ENCODE measurements around the gene PRND.

Gene PRND, protein sequence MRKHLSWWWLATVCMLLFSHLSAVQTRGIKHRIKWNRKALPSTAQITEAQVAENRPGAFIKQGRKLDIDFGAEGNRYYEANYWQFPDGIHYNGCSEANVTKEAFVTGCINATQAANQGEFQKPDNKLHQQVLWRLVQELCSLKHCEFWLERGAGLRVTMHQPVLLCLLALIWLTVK

DNA sequence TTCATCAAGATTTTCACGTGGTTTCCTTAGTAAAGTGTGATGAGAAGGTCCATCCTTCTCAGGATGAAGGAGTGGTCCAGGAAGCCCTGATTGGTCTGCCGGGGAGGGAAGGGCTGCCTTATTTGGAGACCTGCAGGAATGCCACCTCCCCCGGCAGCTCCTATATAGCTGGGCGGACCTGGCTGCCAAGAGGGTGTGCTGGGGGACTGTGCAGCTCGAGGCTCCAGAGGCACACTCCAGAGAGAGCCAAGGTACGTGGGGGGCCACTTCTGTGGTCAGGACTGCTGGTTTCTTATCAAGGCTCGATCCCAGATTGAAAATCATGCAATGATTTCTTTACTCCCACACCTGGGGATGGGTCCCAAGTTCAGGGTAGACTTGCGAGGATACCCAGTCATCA lies at the start of gene PRND:
PRND (plus strand) TSS at position 191 of the 400 bp plus-strand sequence. CDS start 2,643 bp downstream, outside the sequence.
- DNase-seq (ENCODE audit: low read depth, low spot score): no peak
- ChIA-PET POLR2A (no interaction called here), CTCF (interaction anchor here (0.8 to 20.4 kb wide), 5 partner anchors 16 to 114 kb away, joined by 3 to 459 read pairs (median 3); no protein-coding TSS in a partner anchor)
- H3K4me3 ChIP-seq (ENCODE audit: low read depth, low read length): no peak within 1 kb of the TSS
- no peak for TF ChIP-seq CTCF (IDR thresholded peaks at IDR 0.05; ENCODE audit: insufficient read depth, low read length, missing control alignments)

DNA sequence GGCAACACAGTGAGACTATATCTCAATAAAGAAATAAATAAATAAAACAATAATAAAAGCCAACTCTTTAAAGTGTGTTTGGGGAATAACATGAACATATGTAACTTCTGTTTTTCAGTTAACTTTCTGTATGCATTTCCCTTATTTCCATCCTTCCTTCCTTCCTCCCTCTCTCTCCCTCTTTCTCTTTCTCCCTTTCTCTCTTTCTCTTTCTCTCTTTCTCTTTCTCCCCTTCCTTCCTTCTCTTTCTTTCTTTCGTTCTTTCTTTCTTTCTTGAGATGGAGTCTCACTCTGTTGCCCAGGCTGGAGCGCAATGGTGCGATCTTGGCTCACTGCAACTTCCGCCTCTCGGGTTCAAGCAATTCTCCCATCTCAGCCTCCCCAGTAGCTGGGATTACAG lies 48.8 kb upstream of the PRND start:
- DNase-seq (ENCODE audit: low read depth, low spot score): no peak
- ChIA-PET CTCF (interaction anchor here (1.3 kb wide), 1 partner anchor 8 kb away, joined by 5 read pairs; no protein-coding TSS in a partner anchor), POLR2A (no interaction called here)
- H3K4me3 ChIP-seq (ENCODE audit: low read depth, low read length): no peak overlapping the region
- TF ChIP-seq CTCF (IDR thresholded peaks at IDR 0.05; ENCODE audit: insufficient read depth, low read length, missing control alignments): no peak

DNA sequence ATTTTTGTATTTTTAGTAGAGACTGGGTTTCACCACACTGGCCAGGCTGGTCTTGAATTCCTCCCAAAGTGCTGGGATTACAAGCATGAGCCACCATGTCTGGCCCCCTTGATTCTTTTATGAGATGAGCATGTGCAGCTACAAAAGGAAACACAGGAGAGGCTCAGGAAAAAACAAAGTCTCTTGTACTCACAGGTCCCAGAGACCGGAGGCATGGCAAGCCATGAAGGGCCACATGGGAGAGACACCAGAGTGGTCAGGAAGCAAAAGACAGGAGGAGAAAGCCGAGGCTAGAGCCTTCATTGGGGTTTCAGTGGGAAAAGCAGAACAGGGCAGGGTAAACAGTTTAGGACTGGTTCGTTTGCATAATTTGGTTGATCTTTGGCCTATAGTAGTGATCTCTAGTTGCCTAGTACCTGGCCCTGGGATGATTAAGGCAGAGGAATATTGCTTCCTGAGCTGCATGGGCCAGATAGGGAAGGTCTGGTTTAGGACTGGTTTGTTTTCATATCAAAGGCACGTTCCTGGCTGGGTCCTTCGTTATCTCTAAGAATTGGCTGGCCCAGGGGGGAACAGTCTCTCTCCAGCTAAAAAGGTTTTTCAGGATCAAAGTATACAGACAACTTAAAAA lies 48.2 kb upstream of the PRND start:
- DNase-seq (ENCODE audit: low read depth, low spot score): no peak
- ChIA-PET POLR2A (no interaction called here), CTCF (interaction anchor here (1.2 to 1.3 kb wide), 2 partner anchors 8 to 11 kb away, joined by 5 to 6 read pairs; no protein-coding TSS in a partner anchor)
- H3K4me3 ChIP-seq (ENCODE audit: low read depth, low read length): no peak overlapping the region
- TF ChIP-seq CTCF (IDR thresholded peaks at IDR 0.05; ENCODE audit: insufficient read depth, low read length, missing control alignments): no peak

DNA sequence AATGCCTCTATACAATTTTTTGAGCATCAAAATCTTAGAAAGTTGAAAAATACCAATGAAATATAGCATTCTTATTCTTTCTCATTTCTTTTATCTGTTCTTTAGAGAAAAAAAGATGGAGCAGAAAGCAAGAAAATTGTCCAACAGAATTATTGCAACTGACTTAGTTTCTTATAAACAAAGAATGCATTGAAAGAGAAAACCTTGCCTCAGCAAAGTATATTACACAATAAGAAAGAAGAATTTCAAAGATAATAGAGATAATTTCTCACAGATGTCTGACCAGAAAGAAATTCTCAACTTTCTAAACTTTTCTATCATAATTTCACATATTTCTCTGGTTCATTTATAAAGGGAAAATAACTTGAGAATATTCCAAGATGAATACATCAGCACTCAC lies 47.0 kb upstream of the PRND start:
- ChIA-PET POLR2A (no interaction called here), CTCF (no interaction called here)

DNA sequence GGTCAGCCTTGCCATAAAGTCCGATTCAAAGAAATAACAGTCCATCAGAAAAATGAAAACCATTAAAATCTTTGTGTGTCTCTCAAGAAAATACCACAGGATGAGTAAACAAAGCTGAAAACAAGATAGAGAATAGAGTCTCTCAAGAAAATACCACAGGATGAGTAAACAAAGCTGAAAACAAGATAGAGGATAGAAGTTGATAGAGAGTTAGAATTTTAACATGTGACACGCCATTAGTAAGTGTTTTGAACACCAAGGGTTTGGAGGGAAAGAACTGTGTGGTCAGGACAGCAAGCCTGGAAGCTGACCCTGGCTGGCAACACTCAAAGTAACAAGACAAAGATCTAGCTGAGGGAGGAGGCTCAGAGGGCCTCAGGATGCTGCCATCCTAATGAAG lies 43.9 kb upstream of the PRND start:
- TF ChIP-seq CTCF (IDR thresholded peaks at IDR 0.05; ENCODE audit: insufficient read depth, low read length, missing control alignments): no peak
- DNase-seq (ENCODE audit: low read depth, low spot score): no peak
- ChIA-PET CTCF (interaction anchor here (1.1 kb wide), 1 partner anchor 44 kb away, joined by 3 read pairs; the partner anchor contains the start of gene PRND), POLR2A (no interaction called here)
- H3K4me3 ChIP-seq (ENCODE audit: low read depth, low read length): no peak overlapping the region

More for the DNA sequence above, 47.0 kb upstream of the PRND start:
- H3K4me3 ChIP-seq (ENCODE audit: low read depth, low read length): no peak overlapping the region
- DNase-seq (ENCODE audit: low read depth, low spot score): no peak
- TF ChIP-seq CTCF (IDR thresholded peaks at IDR 0.05; ENCODE audit: insufficient read depth, low read length, missing control alignments): no peak

DNA sequence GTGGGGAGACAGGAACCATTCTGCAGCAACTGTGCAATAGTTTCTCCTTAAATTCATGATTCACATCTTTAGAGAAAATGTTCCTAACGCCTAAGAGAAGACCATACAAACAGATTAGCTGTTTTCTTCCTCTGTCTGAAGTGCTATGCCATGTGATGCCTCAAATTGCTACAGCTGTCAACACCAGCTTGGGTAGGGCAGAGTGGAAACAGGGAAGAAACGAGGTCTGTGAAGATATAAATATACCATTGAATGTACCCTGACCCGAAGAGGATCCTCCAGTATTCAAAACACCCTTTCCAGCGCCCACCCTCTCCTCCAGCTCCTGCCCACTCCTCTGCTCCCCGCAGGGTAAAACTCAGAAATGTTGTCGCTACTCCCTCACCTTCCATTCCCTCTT lies 40.3 kb upstream of the PRND start:
- H3K4me3 ChIP-seq (ENCODE audit: low read depth, low read length): no peak overlapping the region
- no peak for DNase-seq (ENCODE audit: low read depth, low spot score)
- ChIA-PET CTCF (no interaction called here), POLR2A (no interaction called here)
- TF ChIP-seq CTCF (IDR thresholded peaks at IDR 0.05; ENCODE audit: insufficient read depth, low read length, missing control alignments): no peak
